HG03097 (cell line): ENCODE data around the gene FAM24A.

ENCODE experiments used
- ATAC-seq: cut with Tn5 transposase; IDR thresholded peaks from one replicate; pipeline ENCODE4 v1.9.1; 2021; ENCODE audit not compliant: unreplicated experiment, low FRiP score

FAM24A gene

DNA sequence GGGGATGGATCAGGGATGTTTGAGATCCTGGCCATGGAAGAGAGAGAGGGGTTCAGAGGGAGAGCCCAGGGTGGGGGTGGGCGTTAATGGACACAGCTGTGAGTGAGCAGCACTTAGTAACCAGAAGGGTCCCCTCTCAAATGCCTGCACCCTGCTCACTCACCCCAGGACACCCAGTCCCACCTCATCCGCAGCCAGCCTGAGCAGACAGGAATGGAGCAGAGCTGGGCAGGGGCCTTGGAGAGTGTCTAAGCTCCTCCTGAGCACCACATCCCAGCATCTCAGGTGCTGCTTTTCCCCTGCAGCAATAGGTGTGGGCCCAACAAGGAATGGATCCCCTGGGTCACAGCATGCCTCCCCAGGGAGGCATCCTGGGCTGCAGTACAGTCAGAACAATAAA, 5.3 kb downstream of the FAM24A start:
- ATAC-seq = no peak

DNA sequence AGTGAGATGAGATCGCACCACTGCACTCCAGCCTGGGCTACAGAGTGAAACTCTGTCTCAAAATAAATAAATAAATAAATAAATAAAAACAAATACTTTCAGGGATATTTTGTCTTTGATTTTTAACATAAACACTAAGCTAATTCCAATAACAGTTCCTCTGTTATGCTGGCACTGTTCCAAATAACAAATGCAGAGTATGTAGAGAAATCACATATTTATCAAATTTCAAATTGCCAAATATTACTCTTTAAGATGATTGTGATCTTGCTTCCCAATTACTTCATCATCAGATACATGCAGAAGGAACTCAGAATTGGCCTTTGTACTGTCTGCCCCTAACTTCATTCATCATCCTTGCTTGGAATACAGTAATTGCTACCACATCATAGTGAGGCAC, 19.7 kb downstream of the FAM24A start:
- no peak for ATAC-seq

- no peak for ATAC-seq
Observed at GRCh38 chr10:122931088-122931906, 20.9 kb downstream of the FAM24A start.

DNA sequence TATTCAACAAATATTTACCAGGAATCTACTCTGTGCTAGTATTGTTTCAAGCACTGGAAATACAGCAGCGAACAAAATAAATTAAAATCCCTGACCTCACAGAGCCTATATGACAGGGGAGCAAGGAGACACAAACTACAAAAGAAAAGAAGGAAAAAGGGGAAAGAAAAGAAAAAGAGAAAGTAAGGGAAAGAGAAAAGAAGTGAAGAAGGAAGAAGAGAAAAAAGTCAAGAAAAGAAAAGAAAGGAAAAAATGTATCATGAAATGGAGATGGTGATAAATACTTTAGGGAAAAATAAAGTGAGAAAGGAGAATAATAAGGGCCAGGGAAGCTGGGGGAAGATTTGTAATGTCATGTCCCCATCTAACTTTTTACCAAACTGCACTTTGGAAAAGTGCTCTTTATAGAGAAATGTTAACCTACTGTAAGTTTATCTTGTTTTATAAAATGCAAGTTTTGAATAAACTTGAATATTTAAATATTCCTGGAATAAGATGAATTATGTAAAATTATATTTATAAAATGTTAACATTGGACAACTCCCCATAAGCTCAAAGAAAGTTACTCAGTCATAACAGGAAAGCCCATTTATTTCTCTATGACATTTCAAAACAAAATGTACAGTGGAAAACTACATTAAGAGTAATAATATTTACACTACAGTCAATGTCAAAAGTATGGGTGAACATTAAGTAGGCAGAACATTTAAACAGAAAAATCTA, 28.9 kb downstream of the FAM24A start:
- ATAC-seq = no peak

- ATAC-seq = no peak
Observed at GRCh38 chr10:122939856-122940543, 29.6 kb downstream of the FAM24A start.

DNA sequence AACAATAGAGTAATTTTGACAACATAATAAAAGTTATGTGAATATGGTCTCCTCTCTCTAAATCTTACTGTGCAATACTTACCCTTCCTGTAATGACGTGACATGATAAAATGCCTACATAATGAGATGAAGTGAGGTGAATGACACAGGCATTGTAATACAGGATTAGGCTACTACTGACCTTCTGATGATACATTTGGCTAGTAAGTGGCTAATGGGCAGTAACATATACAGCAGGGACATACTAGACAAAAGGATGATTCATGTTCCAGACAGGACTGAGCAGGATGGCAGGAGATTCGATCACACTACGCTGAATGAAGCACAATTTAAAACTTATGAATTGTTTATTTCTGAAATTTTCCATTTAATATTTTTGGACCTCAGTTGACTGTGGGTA, 38.9 kb downstream of the FAM24A start:
- ATAC-seq = no peak

DNA sequence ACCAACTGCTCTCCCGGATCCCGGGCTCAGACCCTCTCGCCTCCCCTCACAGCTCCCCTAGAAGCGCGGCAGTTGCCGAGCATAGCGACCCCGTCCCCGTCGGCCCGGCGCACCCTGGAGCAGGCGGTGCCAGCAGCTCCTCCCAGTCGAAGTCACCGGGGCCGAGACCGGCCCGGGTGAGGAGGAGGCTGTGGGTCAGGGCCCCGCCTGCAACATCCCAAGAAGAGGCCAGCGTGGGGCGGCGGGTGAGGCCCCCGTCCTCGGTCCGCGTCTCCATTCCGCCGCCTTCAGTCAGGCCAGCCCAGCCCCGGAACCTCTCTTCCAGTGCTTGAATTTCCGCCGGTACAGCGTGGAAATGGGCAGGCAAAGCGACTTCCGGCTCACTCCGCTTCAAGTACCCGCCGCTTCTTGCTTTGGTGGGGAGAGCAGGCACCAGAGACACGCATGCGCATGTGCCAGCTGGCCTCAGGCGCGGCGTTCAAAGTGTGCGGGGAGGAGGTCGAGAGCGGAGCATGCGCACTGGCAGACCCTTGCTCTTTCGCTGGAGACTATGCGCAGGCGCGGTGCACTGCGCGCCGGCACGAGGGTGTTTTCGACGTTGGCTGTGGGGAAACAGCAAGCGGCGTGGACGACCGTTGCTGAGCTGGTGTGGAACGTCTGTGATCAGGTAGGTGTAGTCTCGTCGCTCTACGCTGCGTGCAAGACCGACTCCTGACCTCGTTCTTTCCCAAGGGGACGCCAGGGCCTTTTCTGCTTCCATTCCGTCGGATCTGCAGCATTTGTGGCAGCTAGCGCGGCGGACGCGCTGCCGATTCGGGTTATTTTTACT, 43.7 kb downstream of the FAM24A start, which contains the start of gene C10orf88:
Gene C10orf88, minus strand, starts transcription at position 326 of the 829 bp plus-strand sequence. Its CDS starts 49 bp downstream, at position 277.
- peak; percentile 98 for ATAC-seq

DNA sequence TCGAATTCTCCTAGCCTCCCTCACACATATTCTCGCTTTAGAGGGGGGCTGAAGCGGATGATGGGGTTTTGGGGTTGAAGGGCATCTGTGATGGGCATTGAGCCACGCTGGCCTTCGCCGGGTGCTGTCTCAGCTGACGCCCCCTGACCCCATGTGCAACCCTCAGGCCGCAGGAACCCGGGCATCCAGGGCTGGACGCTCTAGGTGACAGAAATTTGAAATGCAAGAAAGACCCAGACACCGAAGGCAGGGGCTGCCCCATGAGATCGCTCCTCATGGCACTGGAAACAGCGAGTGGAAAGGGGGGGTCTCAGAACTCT, 44.3 kb downstream of the FAM24A start:
- ATAC-seq = no peak

DNA sequence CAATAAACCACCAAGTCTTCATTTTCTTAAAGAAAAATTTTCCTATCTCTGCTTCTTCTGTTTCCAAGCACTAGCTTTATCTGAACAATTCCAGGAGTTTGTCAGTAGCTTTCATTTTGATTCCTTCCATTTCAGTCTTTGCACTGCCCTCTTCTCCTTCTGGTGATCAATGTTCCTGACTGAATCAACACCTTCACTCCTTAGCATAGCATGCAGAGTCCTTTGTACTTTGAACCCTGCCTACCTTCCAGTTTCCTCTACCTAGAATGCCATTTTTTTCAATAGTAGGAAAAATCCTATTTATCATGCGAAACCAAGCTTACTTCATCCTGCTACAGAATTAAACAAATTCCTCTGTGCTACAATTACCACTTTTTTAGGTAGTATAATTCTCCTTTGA, 45.5 kb downstream of the FAM24A start:
- no peak for ATAC-seq

DNA sequence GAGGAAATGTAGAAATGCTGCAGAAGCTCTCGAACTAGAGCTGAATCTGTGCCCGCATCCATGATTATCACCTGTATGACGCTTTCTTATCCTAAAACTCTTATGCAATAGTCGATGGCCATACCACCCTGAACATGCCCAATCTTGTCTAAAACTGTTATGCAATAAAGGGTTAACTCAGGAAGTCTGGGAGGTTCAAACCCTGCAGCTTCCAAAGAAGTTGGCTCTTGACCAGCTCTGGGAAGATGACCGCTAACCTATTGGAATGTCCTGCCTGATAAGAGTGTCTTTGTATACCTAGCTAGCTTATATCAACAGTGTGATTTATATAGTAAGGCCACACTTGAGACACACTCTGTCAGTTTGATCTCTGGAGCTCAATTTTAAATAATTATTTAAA, 47.1 kb downstream of the FAM24A start:
- no peak for ATAC-seq

DNA sequence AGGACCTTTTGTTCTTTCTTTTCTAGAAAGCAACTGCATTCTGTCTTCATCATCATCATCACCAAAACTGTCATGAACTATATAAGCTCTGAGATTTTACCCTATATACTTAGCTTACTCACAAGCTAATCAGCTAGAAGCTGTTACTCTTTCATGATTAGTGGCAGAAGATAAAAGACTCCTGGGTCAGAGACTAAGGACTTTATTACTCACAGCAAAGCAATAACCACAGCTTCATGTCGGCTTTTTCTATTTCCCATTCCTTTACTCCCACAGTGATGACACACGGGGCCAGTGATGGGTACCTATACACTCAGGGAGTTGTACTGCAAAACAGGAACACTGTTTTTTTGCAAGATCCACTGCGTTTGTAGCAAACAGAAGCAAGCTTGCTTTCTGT, 52.0 kb downstream of the FAM24A start:
- no peak for ATAC-seq
